ENCODE data around the gene SUPT20HL2. TPM values are rescaled to one million over a fixed set of nuclear protein-coding genes. Genes with fewer than 3 reads are reported as not detected.

SUPT20HL2 gene
- total RNA-seq, 1 donor from 2014 or later: not detected

Other genes starting within 250 kb of the SUPT20HL2 start
- 33.4 and 52.4 TPM in 2 replicates for gene ZFX, start 164.3 kb downstream of the SUPT20HL2 start, total RNA-seq
- not detected in 2 replicates for gene SUPT20HL1, start 46.6 kb upstream of the SUPT20HL2 start, total RNA-seq
- gene PDK3, start 151.2 kb upstream of the SUPT20HL2 start, total RNA-seq: 0.52 and 5.1 TPM in 2 replicates

Measured in myocyte (in vitro differentiated cells).